Lung (tissue), 12 donors: Measurements from ENCODE around the gene CHN1. TPM values are rescaled to one million over a fixed set of nuclear protein-coding genes. Genes with fewer than 3 reads are reported as not detected.

Experiments used
- ATAC-seq: fragments of 200-7000 bp; cut with Tn5 transposase; one replicate; pipeline ENCODE4 v1.9.1; 2020; ENCODE audit warnings: moderate number of reproducible peaks; ENCODE audit not compliant: insufficient read depth, low FRiP score
- DNase-seq, 3 donors: peaks; one replicate each; pipeline ENCODE4 v3.0.0-alpha.2; 2013 to 2017
- H3K27ac ChIP-seq, 2 donors: one replicate each; pipeline ENCODE4 v1.5.1; 2013; ENCODE audit warnings: mild to moderate bottlenecking in 2 of 2, moderate library complexity in 2 of 2, control low read depth in 1 of 2, inconsistent platforms in 1 of 2, low read depth in 1 of 2, low read length in 1 of 2
- H3K27me3 ChIP-seq, 3 donors: one replicate each; pipeline ENCODE4 v1.5.1; 2013; ENCODE audit warnings: low read length in 2 of 3; ENCODE audit not compliant: control insufficient read depth in 3 of 3, insufficient read depth in 3 of 3
- H3K36me3 ChIP-seq, 4 donors: one replicate each; pipeline ENCODE4 v1.5.1; 2013; ENCODE audit warnings: low read length in 4 of 4, mild to moderate bottlenecking in 1 of 4, moderate library complexity in 1 of 4; ENCODE audit not compliant: control insufficient read depth in 4 of 4, insufficient read depth in 4 of 4
- H3K4me1 ChIP-seq, 5 donors: one replicate each; pipeline ENCODE4 v1.5.1; 2013; ENCODE audit warnings: low read length in 5 of 5, mild to moderate bottlenecking in 2 of 5, moderate library complexity in 1 of 5; ENCODE audit not compliant: control insufficient read depth in 5 of 5, insufficient read depth in 5 of 5
- H3K4me3 ChIP-seq: one replicate; pipeline ENCODE4 v1.5.1; 2013; ENCODE audit warnings: mild to moderate bottlenecking, control low read depth, moderate library complexity
- H3K9ac ChIP-seq, 2 donors: one replicate each; pipeline ENCODE4 v1.5.1; 2013; ENCODE audit warnings: low read length in 2 of 2, control low read depth in 1 of 2; ENCODE audit not compliant: insufficient read depth in 1 of 2
- H3K9me3 ChIP-seq, 4 donors: one replicate each; pipeline ENCODE4 v1.5.1; 2013; ENCODE audit warnings: low read length in 3 of 4, mild to moderate bottlenecking in 1 of 4, moderate library complexity in 1 of 4; ENCODE audit not compliant: control insufficient read depth in 4 of 4, insufficient read depth in 3 of 4
- WGBS, 2 donors: extraction: QIAGEN DNeasy Blood & Tissue Kit; methylation state at CpG; one replicate each; pipeline ENCODE4 v1.1.7; 2013; 5-methylcytosine and 5-hydroxymethylcytosine counted together
- polyA plus RNA-seq, 2 donors: library from polyadenylated mRNA; stranded (reverse); fragments of 200-250 nt; gene quantifications; one replicate each; pipeline ENCODE4 v1.2.1, GENCODE V29; 2013
- total RNA-seq, 2 donors: library from RNA; depleted of rRNA in 1 of 2; stranded (reverse); fragments of >200 nt in 1 of 2; gene quantifications; one replicate each; pipeline ENCODE4 v1.2.1, GENCODE V29; 2014 to 2021
- TF ChIP-seq, protein P1 (sequence below): IDR thresholded peaks from 2 replicates; pipeline ENCODE4 v1.5.1; 2012; ENCODE audit warnings: mild to moderate bottlenecking; ENCODE audit errors: control extremely low read depth, extremely low read depth
- donor health status: control.
- donor health status: control.
- donor health status: Bipolar disorder and iron deficiency.
- donor health status: healthy.
- donor health status: DM: yes; HTN: yes; CAD: no.

CHN1 gene
- total and polyA plus RNA-seq, 4 donors: 6.8 to 80.9 (median 14.5) TPM

DNA sequence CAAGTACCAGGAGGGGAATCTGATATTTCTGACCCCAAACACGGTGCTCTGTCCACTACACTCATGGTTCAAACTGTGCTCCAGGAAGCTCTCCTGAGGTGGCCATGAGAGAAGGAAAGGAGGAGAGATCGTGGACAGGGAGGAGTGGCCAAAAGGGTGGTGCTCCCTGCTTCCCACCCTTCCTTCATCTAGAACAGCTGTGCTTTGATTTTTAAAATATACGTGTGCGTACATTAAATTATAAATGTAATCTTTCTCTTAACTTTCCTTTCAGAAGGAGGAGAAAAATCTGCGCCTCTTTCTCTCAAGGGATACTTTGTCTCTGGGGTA lies 232.7 kb downstream of the CHN1 start:
- Histone ChIP-seq H3K27me3 (no peaks in the 10 kb centered on the region), H3K36me3 (no peaks in the 10 kb centered on the region), H3K4me3 (no peak overlapping the region), H3K27ac (peak overlapping the region in 1 of 2 donors; percentile 39), H3K4me1 (peaks cover 0 to 35% (median 23%) of the 10 kb centered on the region in 5 donors), H3K9ac (no peak overlapping the region), H3K9me3 (no peaks in the 10 kb centered on the region)
- DNase-seq: no peak
- WGBS, 2 donors: 65 to 74% methylated on average over 5 of the region's 5 CpGs
- TF ChIP-seq, protein P1, sequence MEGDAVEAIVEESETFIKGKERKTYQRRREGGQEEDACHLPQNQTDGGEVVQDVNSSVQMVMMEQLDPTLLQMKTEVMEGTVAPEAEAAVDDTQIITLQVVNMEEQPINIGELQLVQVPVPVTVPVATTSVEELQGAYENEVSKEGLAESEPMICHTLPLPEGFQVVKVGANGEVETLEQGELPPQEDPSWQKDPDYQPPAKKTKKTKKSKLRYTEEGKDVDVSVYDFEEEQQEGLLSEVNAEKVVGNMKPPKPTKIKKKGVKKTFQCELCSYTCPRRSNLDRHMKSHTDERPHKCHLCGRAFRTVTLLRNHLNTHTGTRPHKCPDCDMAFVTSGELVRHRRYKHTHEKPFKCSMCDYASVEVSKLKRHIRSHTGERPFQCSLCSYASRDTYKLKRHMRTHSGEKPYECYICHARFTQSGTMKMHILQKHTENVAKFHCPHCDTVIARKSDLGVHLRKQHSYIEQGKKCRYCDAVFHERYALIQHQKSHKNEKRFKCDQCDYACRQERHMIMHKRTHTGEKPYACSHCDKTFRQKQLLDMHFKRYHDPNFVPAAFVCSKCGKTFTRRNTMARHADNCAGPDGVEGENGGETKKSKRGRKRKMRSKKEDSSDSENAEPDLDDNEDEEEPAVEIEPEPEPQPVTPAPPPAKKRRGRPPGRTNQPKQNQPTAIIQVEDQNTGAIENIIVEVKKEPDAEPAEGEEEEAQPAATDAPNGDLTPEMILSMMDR: no peak
- no peak for ATAC-seq

DNA sequence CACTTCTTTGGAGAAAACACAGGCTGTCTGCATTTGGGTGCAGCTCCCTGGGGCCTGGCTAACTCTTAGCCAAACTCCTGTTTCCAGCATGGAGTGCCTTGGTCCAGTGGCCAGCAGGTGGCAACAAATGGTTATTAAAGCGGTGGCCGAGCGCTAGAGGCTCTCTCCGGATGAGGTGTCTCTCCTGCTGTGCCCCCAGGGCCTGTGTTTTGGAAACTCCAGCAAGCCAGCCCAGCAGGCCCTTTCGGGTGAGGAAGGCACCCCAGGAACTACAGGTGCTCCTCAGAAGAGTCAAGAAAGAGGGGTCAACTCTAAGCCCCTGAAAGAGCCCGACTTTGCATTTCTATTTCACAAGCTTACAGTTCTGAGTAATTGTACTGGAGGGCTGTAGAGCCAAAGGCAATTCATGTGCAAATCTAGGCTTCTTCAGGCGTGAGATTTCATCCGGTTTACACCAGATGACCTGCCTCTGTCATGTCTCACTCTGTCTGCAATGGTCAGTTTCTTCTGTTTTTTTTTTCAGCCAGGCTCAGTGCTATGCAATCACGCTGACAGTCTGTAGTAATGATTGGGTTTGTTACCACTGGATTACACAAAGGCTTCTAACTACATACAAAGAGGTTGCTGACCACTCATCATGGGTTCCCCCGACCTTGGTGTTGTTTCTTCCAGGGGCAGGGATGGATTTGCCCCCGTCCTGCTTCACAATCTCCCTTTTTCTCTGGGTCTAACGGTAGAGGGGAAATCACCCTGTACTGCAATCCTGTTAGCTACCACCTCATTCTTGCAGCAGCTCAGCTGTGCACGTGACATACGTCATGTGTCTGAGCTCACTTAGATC lies 233.3 kb downstream of the CHN1 start:
- no peak overlapping the region for H3K4me3 ChIP-seq
- DNase-seq: peak; percentile 85 to 91 (median 90)
- H3K27ac ChIP-seq: peak overlapping the region in 1 of 2 donors; percentile 61
- peak; percentile 86 for ATAC-seq
- H3K36me3 ChIP-seq: no peaks in the 10 kb centered on the region
- TF ChIP-seq, protein P1: peak; percentile 73
- WGBS, 2 donors: 34 to 35% methylated on average over 14 of the region's 14 CpGs
- H3K4me1 ChIP-seq: peaks cover 0 to 29% (median 19%) of the 10 kb centered on the region in 5 donors
- no peaks in the 10 kb centered on the region for H3K9me3 ChIP-seq
- H3K9ac ChIP-seq: peak overlapping the region in 1 of 2 donors; percentile 24
- H3K27me3 ChIP-seq: no peaks in the 10 kb centered on the region

DNA sequence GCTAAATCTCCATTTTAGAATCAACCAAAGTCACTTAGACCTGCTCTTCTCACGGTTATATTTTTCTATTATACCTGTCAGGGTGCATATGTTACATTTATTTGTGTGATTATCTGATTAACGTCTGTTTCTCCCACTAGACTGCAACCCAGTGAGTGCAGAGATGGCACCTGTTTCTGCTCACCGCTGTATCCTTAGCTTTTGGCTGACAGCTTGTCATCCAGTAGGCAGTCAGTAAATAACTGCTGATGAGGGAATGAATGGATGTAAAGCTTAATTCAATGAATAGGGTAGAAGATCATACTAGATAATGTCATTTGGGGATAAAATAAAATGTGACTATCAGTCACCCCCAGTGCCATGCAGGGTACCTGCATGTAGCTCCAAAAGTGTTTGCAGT lies 234.0 kb downstream of the CHN1 start:
- Histone ChIP-seq H3K9ac (no peak overlapping the region), H3K36me3 (no peaks in the 10 kb centered on the region), H3K27me3 (no peaks in the 10 kb centered on the region), H3K9me3 (no peaks in the 10 kb centered on the region), H3K4me3 (no peak overlapping the region), H3K27ac (no peak overlapping the region), H3K4me1 (peaks cover 0 to 22% (median 13%) of the 10 kb centered on the region in 5 donors)
- WGBS, 2 donors: 81 to 89% methylated on average over 3 of the region's 3 CpGs
- ATAC-seq (no peak), DNase-seq (no peak)
- TF ChIP-seq, protein P1: no peak
